ENCODE data around the gene CFAP141. TPM values are rescaled to one million over a fixed set of nuclear protein-coding genes. Genes with fewer than 3 reads are reported as not detected.

The CFAP141 gene
- total RNA-seq, 1 experiment from 2014 or later, result not detected

DNA sequence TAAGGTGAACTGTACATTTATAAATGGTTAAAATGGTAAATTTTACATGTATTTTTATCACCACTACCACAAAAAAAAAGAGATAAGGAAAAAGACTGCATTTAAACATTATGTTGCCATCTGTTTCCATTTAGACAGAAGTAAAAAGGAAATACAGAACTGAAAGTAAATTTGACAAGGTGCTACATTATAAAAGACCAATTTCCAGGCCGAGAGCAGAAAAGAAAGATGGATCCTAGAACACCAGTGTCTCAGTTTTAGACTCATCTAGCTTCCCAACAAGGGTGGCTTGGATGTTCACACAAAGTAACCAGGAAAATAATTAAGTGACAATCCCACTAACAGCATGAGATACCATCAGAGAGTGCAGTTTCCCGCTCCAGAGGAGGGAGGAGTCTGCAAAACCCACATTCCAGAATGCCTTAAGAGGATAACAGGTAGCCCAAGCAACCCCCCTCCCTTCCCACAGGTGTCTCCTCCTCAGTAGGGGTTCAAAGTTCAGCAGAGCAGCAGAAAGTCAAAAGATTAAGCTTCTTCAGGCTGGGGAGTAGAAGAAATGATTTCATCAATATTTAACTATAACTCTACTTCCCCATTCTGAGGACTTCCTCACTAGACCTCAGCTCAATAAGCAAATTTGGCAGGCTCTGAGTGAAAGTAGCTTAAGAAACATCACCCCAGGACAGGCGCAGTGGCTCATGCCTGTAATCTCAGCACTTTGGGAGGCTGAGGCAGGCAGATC is 26.0 kb downstream of the CFAP141 start:
- DNase-seq (ENCODE audit: unreplicated experiment), result no peak
- Mint-ChIP-seq H3K4me3 (ENCODE audit: unreplicated experiment) (no peak overlapping the region), H3K27me3 (ENCODE audit: insufficient read depth, unreplicated experiment) (no peaks in the 10 kb centered on the region), H3K36me3 (ENCODE audit: insufficient read depth, unreplicated experiment) (peaks cover 41% of the 10 kb centered on the region), H3K27ac (ENCODE audit: low read depth, unreplicated experiment) (peak overlapping the region; percentile 96), H3K4me1 (ENCODE audit: insufficient read depth, unreplicated experiment) (peaks cover 54% of the 10 kb centered on the region), H3K9me3 (ENCODE audit: unreplicated experiment) (no peaks in the 10 kb centered on the region)
- TF ChIP-seq, protein P1, sequence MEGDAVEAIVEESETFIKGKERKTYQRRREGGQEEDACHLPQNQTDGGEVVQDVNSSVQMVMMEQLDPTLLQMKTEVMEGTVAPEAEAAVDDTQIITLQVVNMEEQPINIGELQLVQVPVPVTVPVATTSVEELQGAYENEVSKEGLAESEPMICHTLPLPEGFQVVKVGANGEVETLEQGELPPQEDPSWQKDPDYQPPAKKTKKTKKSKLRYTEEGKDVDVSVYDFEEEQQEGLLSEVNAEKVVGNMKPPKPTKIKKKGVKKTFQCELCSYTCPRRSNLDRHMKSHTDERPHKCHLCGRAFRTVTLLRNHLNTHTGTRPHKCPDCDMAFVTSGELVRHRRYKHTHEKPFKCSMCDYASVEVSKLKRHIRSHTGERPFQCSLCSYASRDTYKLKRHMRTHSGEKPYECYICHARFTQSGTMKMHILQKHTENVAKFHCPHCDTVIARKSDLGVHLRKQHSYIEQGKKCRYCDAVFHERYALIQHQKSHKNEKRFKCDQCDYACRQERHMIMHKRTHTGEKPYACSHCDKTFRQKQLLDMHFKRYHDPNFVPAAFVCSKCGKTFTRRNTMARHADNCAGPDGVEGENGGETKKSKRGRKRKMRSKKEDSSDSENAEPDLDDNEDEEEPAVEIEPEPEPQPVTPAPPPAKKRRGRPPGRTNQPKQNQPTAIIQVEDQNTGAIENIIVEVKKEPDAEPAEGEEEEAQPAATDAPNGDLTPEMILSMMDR (IDR thresholded peaks at IDR 0.05; ENCODE audit: unreplicated experiment), result no peak
- ChIA-PET CTCF (interaction anchor here (0.6 to 2.1 kb wide), 7 partner anchors 9 to 185 kb away, joined by 3 to 9 read pairs (median 5); partner anchors contain the start of genes HAX1 and TPM3), POLR2A (interaction anchor here (0.6 to 8.6 kb wide), 8 partner anchors 12 to 229 kb away, joined by 3 to 140 read pairs (median 16); partner anchors contain the start of genes RPS27, TPM3 and UBAP2L)
- intact Hi-C loops (cut with micrococcal nuclease), result loop anchor here (10.0 kb wide), 2 partner anchors 365 to 385 kb away; no protein-coding TSS in a partner anchor
- no TSS peak for BruUV-seq (replicated peaks)

DNA sequence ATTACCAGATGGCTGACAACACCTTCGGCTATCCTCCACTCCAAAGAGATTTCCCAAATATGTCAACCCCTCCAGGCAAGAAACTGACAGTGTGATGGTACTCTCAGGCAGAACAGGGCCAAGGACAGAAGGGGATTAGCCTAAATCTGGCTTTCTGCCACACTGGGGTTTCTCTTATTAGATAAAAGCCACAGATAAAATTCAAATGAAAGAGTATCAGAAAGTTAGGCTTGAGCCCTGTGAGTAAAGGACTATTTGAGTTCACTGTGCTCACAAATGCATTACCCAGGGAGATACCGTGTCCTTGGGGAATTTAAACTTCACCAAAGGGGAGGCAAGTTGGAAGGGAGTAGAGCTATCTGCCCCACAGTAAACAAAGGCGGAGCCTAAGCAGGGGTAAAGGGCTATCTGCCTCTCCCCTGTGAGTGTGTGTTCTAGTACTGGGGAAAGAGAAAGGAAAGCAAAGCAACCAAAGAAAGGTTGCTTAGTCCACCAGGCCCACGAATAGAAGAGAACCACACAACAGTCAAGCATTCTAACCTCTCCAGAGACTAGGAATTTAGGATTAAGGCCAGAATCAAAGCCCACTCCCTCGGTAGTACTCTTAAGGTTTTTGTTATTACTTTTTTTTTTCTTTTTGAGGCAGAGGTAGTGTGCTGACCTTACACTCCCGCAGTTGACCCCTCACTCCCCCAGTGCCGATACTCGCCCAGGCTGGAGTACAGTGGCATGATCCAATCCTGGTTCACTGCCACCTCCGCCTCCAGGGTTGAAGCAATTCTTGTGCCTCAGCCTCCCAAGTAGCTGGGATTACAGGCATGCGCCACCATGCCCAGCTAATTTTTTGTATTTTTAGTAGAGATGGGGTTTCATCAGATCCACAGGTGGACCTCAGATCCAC is 27.0 kb downstream of the CFAP141 start:
- ChIA-PET POLR2A (interaction anchor here (0.6 to 8.6 kb wide), 5 partner anchors 12 to 230 kb away, joined by 3 to 140 read pairs (median 28); partner anchors contain the start of gene UBAP2L), CTCF (interaction anchor here (0.6 to 1.0 kb wide), 3 partner anchors 93 to 219 kb away, joined by 3 to 5 read pairs (median 4); no protein-coding TSS in a partner anchor)
- Mint-ChIP-seq H3K36me3 (ENCODE audit: insufficient read depth, unreplicated experiment) (peaks cover 50% of the 10 kb centered on the region), H3K27ac (ENCODE audit: low read depth, unreplicated experiment) (peak overlapping the region; percentile 96), H3K27me3 (ENCODE audit: insufficient read depth, unreplicated experiment) (no peaks in the 10 kb centered on the region), H3K4me3 (ENCODE audit: unreplicated experiment) (peak overlapping the region; percentile 34), H3K4me1 (ENCODE audit: insufficient read depth, unreplicated experiment) (peaks cover 54% of the 10 kb centered on the region), H3K9me3 (ENCODE audit: unreplicated experiment) (no peaks in the 10 kb centered on the region)
- TF ChIP-seq, protein P1 (IDR thresholded peaks at IDR 0.05; ENCODE audit: unreplicated experiment), result no peak
- no TSS peak for BruUV-seq (replicated peaks)
- intact Hi-C loops (cut with micrococcal nuclease), result no loop called here
- DNase-seq (ENCODE audit: unreplicated experiment), result no peak

DNA sequence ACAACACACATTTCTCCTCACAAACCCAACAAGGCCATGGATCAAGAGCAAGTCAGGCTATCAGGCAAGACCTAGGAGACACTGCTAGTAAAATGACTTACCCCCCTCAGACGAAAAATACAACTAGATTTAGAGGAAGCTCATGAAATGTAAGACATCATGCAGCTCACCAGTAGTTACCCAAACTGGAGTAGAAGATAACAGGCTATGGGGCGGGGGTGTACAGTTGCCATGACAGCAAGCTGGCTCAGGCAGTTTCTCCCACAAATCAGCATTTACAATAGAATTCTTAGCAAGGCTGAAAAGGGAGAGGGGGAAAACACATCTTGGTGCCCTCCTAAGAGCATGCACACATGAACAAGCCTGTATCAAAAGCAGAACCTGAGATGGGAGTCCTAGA is 28.1 kb downstream of the CFAP141 start:
- Mint-ChIP-seq H3K4me1 (ENCODE audit: insufficient read depth, unreplicated experiment) (peaks cover 54% of the 10 kb centered on the region), H3K36me3 (ENCODE audit: insufficient read depth, unreplicated experiment) (peaks cover 59% of the 10 kb centered on the region), H3K4me3 (ENCODE audit: unreplicated experiment) (no peak overlapping the region), H3K27ac (ENCODE audit: low read depth, unreplicated experiment) (peak overlapping the region; percentile 8), H3K9me3 (ENCODE audit: unreplicated experiment) (no peaks in the 10 kb centered on the region), H3K27me3 (ENCODE audit: insufficient read depth, unreplicated experiment) (no peaks in the 10 kb centered on the region)
- POLR2A ChIA-PET, result interaction anchor here (0.6 to 8.6 kb wide), 5 partner anchors 9 to 95 kb away, joined by 3 to 140 read pairs (median 4); partner anchors contain the start of genes HAX1 and UBAP2L
- BruUV-seq (replicated peaks), result no TSS peak
- intact Hi-C loops (cut with micrococcal nuclease), result no loop called here
- no peak for DNase-seq (ENCODE audit: unreplicated experiment)
- CTCF ChIA-PET, result interaction anchor here (0.9 to 1.4 kb wide), 4 partner anchors 9 to 94 kb away, joined by 3 to 4 read pairs (median 4); no protein-coding TSS in a partner anchor
- TF ChIP-seq, protein P1 (IDR thresholded peaks at IDR 0.05; ENCODE audit: unreplicated experiment), result no peak
